GM18505 (cell line): ENCODE data around the gene TMA7B.

Source experiments
- ATAC-seq: cut with Tn5 transposase; IDR thresholded peaks from one replicate; pipeline ENCODE4 v1.9.1; 2021; ENCODE audit not compliant: unreplicated experiment
- POLR2A ChIP-seq: IDR thresholded peaks from 4 replicates; pipeline ENCODE4 v1.6.1; 2011; ENCODE audit warnings: borderline replicate concordance; ENCODE audit not compliant: insufficient read depth, insufficient read length; ENCODE audit errors: extremely low read depth

Gene TMA7B

GRCh38 chr22:39959640-39960447, at the start of gene TMA7B:
TMA7B (plus strand) TSS chr22:39960397; CDS start chr22:39964375, 3,978 bp downstream.
- no peak for TF ChIP-seq POLR2A
- ATAC-seq: no peak

GRCh38 chr22:39910876-39911613, 49.2 kb upstream of the TMA7B start:
- no peak for ATAC-seq
- TF ChIP-seq POLR2A: no peak

- TF ChIP-seq POLR2A: no peak
- ATAC-seq: no peak
Observed at GRCh38 chr22:39913321-39913720, 46.9 kb upstream of the TMA7B start.

- no peak for ATAC-seq
- TF ChIP-seq POLR2A: no peak
Observed at GRCh38 chr22:39913886-39914285, 46.3 kb upstream of the TMA7B start.

- TF ChIP-seq POLR2A: no peak
- ATAC-seq: no peak
Observed at GRCh38 chr22:39914584-39914983, 45.6 kb upstream of the TMA7B start.

- TF ChIP-seq POLR2A: no peak
- ATAC-seq: no peak
Observed at GRCh38 chr22:39915295-39915726, 44.9 kb upstream of the TMA7B start.

- no peak for TF ChIP-seq POLR2A
- no peak for ATAC-seq
Observed at GRCh38 chr22:39916496-39916895, 43.7 kb upstream of the TMA7B start.

GRCh38 chr22:39917197-39917643, 43.0 kb upstream of the TMA7B start:
- TF ChIP-seq POLR2A: no peak
- ATAC-seq: no peak

- no peak for TF ChIP-seq POLR2A
- no peak for ATAC-seq
Observed at GRCh38 chr22:39917776-39918495, 42.3 kb upstream of the TMA7B start.

- TF ChIP-seq POLR2A: no peak
Observed at GRCh38 chr22:39920134-39920743, 40.0 kb upstream of the TMA7B start.

GRCh38 chr22:39923696-39924095, 36.5 kb upstream of the TMA7B start:
- ATAC-seq: no peak
- no peak for TF ChIP-seq POLR2A

More at GRCh38 chr22:39920134-39920743, 40.0 kb upstream of the TMA7B start:
- no peak for ATAC-seq

- no peak for TF ChIP-seq POLR2A
- no peak for ATAC-seq
Observed at GRCh38 chr22:39924286-39924685, 35.9 kb upstream of the TMA7B start.

GRCh38 chr22:39925273-39925672, 34.9 kb upstream of the TMA7B start:
- TF ChIP-seq POLR2A: no peak
- no peak for ATAC-seq
